HT1080 (cell line): ENCODE data around the gene C3orf52. TPM values are rescaled to one million over a fixed set of nuclear protein-coding genes. Genes with fewer than 3 reads are reported as not detected.

Experiments used
- DNase-seq: peaks from one replicate; pipeline ENCODE4 v3.0.0-alpha.2; 2015; ENCODE audit warnings: low read depth
- total RNA-seq: library from RNA; depleted of rRNA; stranded (reverse); fragments of >200 nt; shearing (Covaris generic); gene quantifications from 2 replicates; pipeline ENCODE4 v1.2.3, GENCODE V29; 2014

Gene C3orf52
- total RNA-seq, 1 experiment from 2014 or later, result 21.5 TPM

GRCh38 chr3:112117841-112118571 lies 31.8 kb downstream of the C3orf52 start:
- DNase-seq, result no peak

DNA sequence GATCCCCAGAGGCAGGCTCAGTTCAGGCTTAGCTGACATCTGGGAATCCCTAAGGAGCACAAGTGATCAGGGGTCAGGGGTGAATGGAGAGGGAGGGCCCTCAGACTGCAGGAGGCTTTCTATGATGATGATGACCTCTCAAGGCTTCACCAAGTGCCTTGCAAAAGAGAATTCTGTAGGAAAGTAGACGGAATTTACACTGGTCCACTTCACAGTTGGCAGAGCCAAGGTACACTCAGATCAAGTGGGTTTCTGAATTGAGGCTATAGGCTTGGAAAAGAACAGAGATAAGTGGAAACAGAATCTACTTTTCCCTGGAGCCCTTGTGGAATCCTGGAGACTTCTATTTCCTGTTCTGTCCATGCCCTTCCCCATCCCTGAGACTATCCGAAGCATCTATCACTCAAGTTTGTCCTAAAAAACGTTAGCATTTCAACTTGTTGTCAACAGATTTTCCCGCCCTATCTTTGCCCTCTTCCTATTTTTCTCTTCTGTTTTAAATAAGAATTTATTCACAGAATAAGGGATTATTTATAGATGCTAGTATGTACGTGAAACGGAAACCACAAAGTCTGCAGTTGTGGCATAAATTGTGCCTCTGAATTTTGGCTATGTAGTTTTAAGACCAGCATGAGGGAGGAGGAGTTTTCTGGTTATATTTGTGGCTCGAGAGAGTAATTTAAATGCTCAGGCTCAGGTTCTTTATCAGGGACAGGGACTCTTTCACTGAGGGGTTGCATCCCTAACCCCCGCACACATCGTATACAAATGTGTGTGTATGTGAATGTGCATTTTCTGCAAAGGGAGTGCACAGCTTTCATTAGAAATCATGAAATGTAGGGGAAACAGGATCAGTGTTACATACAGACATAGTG lies 34.0 kb downstream of the C3orf52 start:
- no peak for DNase-seq

DNA sequence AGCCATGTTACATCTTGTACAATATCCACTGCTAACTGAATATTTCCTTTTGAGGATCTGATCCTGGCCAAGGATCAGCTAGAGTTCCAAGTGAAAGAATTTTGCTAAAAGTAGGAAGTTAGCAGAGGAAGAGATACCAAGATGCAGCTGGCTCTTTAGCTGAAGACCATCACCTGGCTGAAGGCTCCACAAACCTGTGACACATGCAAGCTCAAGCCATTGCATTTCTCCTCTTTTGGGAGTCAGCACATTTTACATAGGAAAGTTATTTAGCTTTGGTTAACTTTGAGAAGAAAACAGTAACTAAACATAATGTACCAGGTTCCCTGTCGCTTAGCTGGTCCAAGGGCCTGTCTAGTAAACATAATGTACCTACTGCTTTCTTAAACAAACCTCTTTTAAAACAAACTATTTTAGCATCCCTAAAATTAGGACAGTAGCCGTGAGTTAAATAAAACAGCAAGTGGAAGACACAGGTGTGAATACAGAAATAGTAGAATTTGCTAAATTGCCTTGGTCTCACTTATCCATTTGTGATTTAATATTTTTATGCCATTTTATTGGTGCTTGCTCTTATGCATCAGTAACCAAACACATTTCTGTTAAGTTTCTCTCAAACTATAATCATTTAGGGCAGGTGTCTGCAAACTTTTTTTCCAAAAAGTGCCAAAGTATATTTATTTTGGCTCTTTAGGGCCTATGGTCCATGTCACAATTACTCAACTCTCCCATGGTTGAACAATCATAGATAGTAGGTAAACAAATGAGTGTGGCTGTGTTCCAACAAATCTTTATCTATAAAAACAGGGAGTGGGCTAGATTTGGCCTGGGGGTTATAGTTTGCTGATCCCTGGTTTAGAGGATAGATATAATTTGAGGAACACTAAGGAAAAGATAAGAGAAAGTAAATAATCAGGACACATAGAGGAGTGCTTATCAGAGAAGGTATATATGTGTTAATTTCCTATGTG lies 35.7 kb downstream of the C3orf52 start:
- no peak for DNase-seq

GRCh38 chr3:112122870-112123269 lies 36.7 kb downstream of the C3orf52 start:
- no peak for DNase-seq

- no peak for DNase-seq
Measured at GRCh38 chr3:112123548-112123947, 37.4 kb downstream of the C3orf52 start.

- DNase-seq, result no peak
Measured at GRCh38 chr3:112124907-112125607, 38.9 kb downstream of the C3orf52 start.

DNA sequence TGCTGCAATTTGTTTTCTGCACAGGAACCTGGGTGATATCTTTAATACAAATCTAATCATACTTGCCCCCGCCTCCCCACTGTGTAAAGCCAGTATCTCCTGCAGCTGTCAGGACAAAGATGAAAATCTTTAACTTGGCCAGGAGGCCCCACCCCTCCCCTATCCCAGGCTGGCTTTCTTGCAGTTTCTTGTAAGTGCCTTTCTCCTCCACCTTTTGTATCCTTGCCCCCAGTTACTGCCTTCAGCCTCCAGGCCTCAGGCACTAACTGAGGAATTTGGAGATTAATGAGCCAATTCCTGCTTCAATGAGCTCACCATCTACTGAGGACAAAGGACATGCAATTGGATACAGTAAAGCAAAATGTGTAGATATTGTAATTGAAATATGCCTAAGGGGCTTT lies 40.3 kb downstream of the C3orf52 start:
- DNase-seq, result no peak

DNA sequence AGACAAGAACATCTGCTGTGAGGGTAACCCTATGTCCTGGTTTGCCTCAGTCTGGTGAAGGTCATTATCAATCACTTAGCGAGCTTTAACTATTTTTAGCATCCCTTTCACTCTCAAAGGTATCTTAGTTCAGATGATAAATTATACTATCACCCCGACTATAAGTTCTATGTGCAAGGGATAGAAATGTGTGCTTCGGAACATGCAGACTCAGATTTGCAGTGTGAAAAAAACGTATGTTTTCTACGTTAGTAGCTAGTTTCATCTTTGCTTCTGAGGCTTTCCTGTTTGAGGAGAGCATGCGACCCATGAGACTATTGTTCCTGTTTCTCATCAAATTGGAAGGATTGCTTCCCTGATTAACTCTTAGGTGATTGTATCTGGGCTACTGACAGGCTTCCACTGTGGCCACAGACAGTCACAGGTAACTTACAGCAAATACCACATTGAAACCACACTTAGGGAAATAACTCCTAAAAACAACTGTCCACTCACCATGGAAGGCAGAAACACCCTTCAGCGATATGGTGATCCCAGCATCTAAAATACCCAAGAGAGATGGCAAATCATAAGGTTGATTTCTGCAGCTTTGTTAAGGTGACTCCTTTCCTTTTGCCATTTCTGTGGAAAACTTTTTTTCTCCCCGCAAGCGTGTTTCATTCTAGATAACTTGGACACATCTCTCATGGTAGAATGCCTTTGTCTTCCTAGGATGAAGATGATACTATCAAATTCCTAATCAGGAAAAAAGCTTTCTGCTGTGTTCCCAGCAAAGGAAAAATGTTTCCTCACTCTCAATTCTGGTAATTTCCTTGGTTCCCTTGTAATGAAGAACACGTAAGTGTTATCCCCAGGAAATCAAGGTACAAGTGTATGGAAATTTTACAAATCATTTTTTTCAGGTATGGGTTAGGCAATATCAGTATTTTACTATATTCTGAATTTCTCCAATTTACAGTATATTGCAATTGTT lies 41.6 kb downstream of the C3orf52 start:
- no peak for DNase-seq

GRCh38 chr3:112128843-112129727 lies 42.9 kb downstream of the C3orf52 start:
- DNase-seq, result no peak

GRCh38 chr3:112129925-112130637 lies 43.9 kb downstream of the C3orf52 start:
- no peak for DNase-seq

GRCh38 chr3:112130638-112130993 lies 44.4 kb downstream of the C3orf52 start:
- DNase-seq, result no peak

DNA sequence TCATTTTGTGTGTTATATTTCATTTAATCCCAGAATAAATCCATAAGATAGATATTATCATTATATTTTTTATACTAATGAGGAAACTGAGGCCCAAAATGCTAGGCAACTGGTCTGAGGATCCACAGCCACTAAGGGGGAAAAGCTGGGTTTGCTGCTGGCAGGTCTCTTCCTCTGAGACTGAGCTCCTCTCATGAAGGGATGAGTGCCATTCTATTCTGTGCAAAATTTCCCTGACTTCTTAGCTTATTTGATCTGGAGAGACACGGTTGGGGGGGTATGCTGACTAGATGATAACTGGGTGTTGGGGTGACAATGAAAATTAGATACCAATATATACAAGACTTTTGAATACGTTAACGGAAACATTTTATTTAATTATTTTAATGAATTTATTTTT lies 44.9 kb downstream of the C3orf52 start:
- no peak for DNase-seq

GRCh38 chr3:112132088-112132487 lies 45.9 kb downstream of the C3orf52 start:
- no peak for DNase-seq

- DNase-seq, result no peak
Measured at GRCh38 chr3:112132554-112132953, 46.4 kb downstream of the C3orf52 start.

DNA sequence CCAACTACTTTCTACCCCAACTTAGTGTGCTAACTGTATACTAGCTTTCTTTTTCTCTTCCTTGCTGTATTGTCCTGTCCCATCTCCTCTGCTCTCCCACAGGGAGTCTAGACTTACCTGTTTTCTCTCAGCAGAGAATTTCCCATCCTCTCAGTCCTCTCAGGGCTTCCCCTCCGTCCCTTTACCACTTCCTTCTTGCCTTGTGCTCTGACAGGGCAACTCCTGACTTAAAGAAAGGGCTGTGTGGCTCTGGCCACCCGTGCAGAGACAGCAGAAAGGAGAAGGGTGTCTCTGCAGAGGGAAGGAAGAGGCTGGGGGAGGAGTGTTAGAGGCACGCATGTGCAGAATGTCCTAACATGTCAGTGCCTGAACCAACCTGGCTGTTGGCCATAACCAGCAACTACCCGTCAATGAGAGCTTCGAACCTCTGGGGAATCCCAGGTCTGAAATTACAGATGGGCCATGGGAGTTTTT lies 46.8 kb downstream of the C3orf52 start, which contains the start of gene GCSAM:
GCSAM (minus strand) TSS at position 274 of the 474 bp plus-strand sequence; CDS start at position 146, 128 bp downstream.
- no peak for DNase-seq

- DNase-seq, result no peak
Measured at GRCh38 chr3:112133626-112134334, 47.6 kb downstream of the C3orf52 start.
